ENCODE data around the gene ZNF33A.
"Not testable (repeated sequence)": the region's sequence is repeated elsewhere in the genome, so short reads cannot be mapped to it uniquely, and the experiment has no call there.

Gene ZNF33A

GRCh38 chr10:38010119-38010903, at the start of gene ZNF33A:
TSS of gene ZNF33A (plus strand) at chr10:38010675. CDS start at chr10:38012342, 1,667 bp downstream.
- DNase-seq, result peak; percentile 57

GRCh38 chr10:37965006-37965405, 45.5 kb upstream of the ZNF33A start:
- DNase-seq, result no peak

GRCh38 chr10:37972396-37972795, 38.1 kb upstream of the ZNF33A start:
- no peak for DNase-seq

- DNase-seq, result no peak
Observed at GRCh38 chr10:37975401-37975991, 35.0 kb upstream of the ZNF33A start.

- DNase-seq, result peak; percentile 76
Observed at GRCh38 chr10:37976091-37976879, 34.2 kb upstream of the ZNF33A start, which contains the start of gene ZNF25. TSS of gene ZNF25 (minus strand) at chr10:37976647. CDS start at chr10:37971722, 4,925 bp downstream.

GRCh38 chr10:37976880-37977203, 33.6 kb upstream of the ZNF33A start:
- DNase-seq, result no peak

- no peak for DNase-seq
Observed at GRCh38 chr10:37991655-37992054, 18.8 kb upstream of the ZNF33A start.

- no peak for DNase-seq
Observed at GRCh38 chr10:37992083-37992482, 18.4 kb upstream of the ZNF33A start.

GRCh38 chr10:37998920-37999319, 11.6 kb upstream of the ZNF33A start:
- not testable (repeated sequence) for DNase-seq

- not testable (repeated sequence) for DNase-seq
Observed at GRCh38 chr10:38000474-38000873, 10.0 kb upstream of the ZNF33A start.

GRCh38 chr10:38003026-38003425, 7.4 kb upstream of the ZNF33A start:
- no peak for DNase-seq

- DNase-seq, result no peak
Observed at GRCh38 chr10:38003588-38003987, 6.9 kb upstream of the ZNF33A start.

- DNase-seq, result no peak
Observed at GRCh38 chr10:38007551-38007950, 2.9 kb upstream of the ZNF33A start.

- DNase-seq, result no peak
Observed at GRCh38 chr10:38007991-38008390, 2.5 kb upstream of the ZNF33A start.

- no peak for DNase-seq
Observed at GRCh38 chr10:38016354-38016753, 5.9 kb downstream of the ZNF33A start.

GRCh38 chr10:38019124-38019523, 8.6 kb downstream of the ZNF33A start:
- DNase-seq, result not testable (repeated sequence)

- peak; percentile 11 for DNase-seq
Observed at GRCh38 chr10:38025283-38025682, 14.8 kb downstream of the ZNF33A start.

- no peak for DNase-seq
Observed at GRCh38 chr10:38027986-38028385, 17.5 kb downstream of the ZNF33A start.

- no peak for DNase-seq
Observed at GRCh38 chr10:38032886-38033285, 22.4 kb downstream of the ZNF33A start.

- no peak for DNase-seq
Observed at GRCh38 chr10:38038107-38038931, 27.8 kb downstream of the ZNF33A start.

GRCh38 chr10:38038932-38039245, 28.4 kb downstream of the ZNF33A start:
- DNase-seq, result no peak

- no peak for DNase-seq
Observed at GRCh38 chr10:38043516-38043915, 33.0 kb downstream of the ZNF33A start.

- DNase-seq, result no peak
Observed at GRCh38 chr10:38045129-38045528, 34.7 kb downstream of the ZNF33A start.
